Omental fat pad (tissue), 4 donors: ENCODE data around the gene ETV5. TPM values are rescaled to one million over a fixed set of nuclear protein-coding genes. Genes with fewer than 3 reads are reported as not detected.
A peak's percentile ranks its signal among the peaks of the same experiment; 100 is the strongest.

Experiments
- ATAC-seq: fragments of 150-250 bp; one replicate; pipeline ENCODE4 v1.9.1; 2016; ENCODE audit warnings: mild to moderate bottlenecking, moderate library complexity; ENCODE audit not compliant: low FRiP score
- DNase-seq: peaks from one replicate; pipeline ENCODE4 v3.0.0-alpha.2; 2019; ENCODE audit warnings: low spot score
- CTCF ChIP-seq, 3 donors: fragments of 450-650 bp; IDR thresholded peaks; one replicate each; pipeline ENCODE4 v1.5.1; 2016 to 2017; ENCODE audit warnings: antibody characterized with exemption in 3 of 3, mild to moderate bottlenecking in 3 of 3, moderate library complexity in 2 of 3
- total RNA-seq, 4 donors: library from RNA; depleted of rRNA; stranded (reverse); fragments of >200 nt; gene quantifications; one replicate each; pipeline ENCODE4 v1.1.0, GENCODE V29; 2016

Gene ETV5
- total RNA-seq, 4 donors from 2014 or later, result 10.3 to 23.3 (median 14.5) TPM

DNA sequence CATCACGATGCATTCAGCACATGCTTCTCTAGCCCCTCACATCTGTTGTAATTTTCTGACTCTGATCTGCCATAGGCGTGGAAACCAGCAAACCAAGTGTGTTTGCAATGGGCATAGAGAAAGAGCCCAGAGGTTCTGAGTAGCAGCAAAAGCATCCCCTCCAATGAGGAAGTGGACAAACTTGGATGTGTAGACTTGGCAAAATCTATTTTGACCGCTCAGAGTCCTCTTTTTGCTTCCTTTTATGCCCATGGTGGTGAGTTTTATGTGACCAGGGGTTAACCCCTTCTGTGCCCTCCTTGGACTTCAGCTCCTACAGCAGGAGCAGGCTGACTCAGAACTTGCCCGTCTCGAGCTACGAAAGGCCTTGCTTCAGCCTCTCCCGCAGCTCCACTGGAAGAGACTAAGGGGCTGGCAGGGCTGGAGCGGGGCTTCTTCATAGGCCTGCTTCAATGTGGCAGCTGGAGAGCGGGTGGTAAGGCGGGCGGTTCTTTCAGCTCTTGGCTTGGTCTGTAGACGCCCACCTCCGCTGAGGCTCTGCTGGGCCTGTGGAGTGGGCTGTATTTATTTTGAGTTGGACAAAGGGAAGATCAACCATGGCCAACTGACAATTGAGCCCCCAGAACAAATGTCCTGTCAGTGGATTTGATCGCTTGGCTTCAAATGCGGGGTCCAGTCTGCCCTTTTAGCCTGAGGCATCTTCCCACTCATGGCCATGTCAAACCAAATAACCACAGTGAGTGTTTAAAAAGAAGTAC is 6.5 kb upstream of the ETV5 start:
- DNase-seq (no peak), ATAC-seq (no peak)
- no peak for TF ChIP-seq CTCF (IDR thresholded peaks at IDR 0.05)

- DNase-seq, result no peak
- no peak for ATAC-seq
Observed at GRCh38 chr3:186110975-186111974, 2.4 kb upstream of the ETV5 start.

GRCh38 chr3:186109897-186110803 is 1.3 kb upstream of the ETV5 start:
- DNase-seq, result no peak
- ATAC-seq, result no peak
- TF ChIP-seq CTCF (IDR thresholded peaks at IDR 0.05), result no peak

More at GRCh38 chr3:186110975-186111974, 2.4 kb upstream of the ETV5 start:
- TF ChIP-seq CTCF (IDR thresholded peaks at IDR 0.05), result no peak

- no peak for TF ChIP-seq CTCF (IDR thresholded peaks at IDR 0.05)
- DNase-seq, result no peak
- ATAC-seq, result peak; percentile 7
Observed at GRCh38 chr3:186108106-186108940, 566 bp downstream of the ETV5 start.

DNA sequence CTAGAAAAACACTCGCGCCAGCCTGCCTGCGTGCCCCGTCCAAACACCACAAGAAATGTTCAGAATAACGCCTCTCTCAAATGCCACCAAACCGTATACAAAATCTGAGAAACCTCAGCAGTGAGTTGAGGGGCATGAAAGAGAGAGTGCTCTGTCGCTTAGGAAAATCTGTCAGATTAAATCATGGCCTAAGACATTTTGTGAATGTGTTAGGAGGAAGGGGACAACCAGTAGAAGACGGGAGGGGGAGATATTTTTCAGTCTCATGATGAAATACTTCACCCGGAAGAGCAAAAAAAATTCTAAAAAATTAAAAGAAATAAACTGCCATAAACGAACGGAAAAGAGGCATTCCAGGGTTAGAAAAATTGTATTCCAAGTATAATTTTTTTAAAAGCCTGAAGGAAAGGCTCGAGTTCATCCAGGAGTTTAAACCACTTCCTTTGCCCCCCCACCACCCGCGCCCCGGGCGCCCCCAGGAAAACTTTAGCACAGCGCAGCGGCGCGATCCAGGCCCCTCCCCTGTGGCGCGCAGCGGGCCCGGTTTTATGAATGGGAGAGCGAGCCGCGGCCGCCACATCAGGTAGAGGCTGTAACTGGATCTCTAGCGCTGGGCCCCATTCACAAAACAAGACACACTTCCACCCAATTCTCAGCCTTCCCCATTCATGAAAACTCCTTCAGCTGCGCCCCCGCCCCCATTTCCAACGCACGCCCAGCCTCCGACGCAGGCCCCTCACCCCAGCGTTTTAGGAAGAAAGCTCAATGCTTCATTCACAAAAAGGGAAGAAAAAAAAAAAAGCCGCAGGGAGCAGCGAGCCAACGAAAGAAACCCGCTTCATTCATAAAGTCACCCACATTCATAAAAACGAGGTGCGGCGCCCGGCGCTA is 1.4 kb downstream of the ETV5 start:
- ATAC-seq, result no peak
- no peak for TF ChIP-seq CTCF (IDR thresholded peaks at IDR 0.05)

More for the DNA sequence above, 1.4 kb downstream of the ETV5 start:
- DNase-seq, result no peak
